HG03280 (cell line): ENCODE results near the gene ASF1B.
A peak's percentile ranks its signal among the peaks of the same experiment; 100 is the strongest.
"Not testable (repeated sequence)": the region's sequence is repeated elsewhere in the genome, so short reads cannot be mapped to it uniquely, and the experiment has no call there.

Source experiments
- ATAC-seq: cut with Tn5 transposase; IDR thresholded peaks from one replicate; pipeline ENCODE4 v1.9.1; 2021; ENCODE audit warnings: mild to moderate bottlenecking, moderate library complexity; ENCODE audit not compliant: unreplicated experiment

Gene ASF1B

DNA sequence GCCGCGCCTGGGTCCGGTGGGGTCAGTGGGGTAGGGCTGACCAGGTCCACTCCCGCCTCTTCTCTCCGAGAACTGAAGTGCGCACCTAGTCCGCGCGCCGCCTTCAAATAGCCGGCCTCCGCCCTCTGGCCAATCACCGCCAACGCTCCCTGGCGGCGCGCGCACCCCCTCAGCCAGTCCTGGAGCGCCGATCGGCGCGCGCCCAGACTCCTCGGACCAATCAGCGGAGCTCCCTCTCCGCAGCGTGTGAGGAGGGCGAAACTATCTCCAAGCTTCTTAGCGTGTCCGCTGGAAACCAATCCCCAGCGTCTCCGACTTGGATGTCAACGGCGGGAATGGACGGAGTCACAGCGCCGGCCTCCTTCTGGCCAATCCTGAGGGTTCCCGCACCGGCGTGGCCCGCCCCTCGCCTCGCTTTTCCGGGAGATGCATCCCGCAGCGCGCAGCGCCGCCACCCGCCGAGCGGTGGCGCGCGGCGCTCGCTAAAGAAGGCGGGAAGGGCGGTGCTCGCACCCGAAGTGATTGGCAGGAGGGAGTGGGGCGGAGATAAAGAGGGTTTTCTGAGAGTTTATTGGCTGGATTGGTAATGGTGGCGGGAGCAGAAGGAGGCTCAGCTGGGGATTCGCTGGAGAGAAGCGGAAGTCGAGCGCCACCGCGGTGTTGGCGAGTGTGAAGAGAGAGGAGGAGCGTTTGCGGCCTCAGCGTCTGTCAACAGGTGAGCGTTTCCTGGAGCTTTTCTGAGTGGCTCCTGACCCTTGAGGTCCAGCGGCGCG, at the start of gene ASF1B:
TSS of gene ASF1B (minus strand) at position 81 of the 773 bp plus-strand sequence. CDS start 133 bp downstream, outside the sequence.
- ATAC-seq = peak; percentile 81

DNA sequence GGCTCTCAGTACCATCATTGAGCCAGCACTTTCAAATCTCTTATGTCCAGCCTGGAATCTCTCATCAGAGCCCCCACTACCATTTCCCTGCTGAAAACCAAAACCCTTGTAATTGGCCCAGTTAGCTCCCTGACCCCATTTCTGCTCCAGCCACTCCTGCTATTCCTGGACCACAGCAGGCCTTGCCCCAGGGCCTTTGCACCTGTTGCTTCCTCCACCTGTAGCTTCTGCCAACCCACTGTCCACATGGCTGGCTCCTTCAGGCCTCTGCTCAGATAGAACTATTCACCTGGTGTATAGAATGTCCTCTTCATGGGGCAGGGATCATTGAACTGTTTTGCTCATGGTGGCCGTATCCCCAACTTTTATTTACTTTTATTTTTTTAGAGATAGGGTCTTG, 49.3 kb upstream of the ASF1B start:
- ATAC-seq = not testable (repeated sequence)

DNA sequence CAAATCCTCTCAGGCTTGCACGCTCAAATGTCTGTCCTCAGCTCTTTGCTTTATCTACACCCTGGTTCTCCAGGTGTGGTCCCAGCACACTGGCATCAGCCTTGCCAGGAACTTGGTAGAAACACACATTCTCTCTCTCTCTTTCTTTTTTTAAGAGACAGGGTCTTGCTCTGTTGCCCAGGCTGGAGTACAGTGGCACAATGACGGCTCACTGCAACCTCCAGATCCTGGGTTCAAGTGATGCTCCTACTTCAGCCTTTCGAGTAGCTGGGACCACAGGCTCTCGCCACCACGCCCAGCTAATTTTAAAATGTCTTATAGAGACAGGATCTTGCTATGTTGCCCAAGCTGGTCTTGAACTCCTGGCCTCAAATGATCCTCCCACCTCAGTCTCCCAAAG, 48.8 kb upstream of the ASF1B start:
- no peak for ATAC-seq

DNA sequence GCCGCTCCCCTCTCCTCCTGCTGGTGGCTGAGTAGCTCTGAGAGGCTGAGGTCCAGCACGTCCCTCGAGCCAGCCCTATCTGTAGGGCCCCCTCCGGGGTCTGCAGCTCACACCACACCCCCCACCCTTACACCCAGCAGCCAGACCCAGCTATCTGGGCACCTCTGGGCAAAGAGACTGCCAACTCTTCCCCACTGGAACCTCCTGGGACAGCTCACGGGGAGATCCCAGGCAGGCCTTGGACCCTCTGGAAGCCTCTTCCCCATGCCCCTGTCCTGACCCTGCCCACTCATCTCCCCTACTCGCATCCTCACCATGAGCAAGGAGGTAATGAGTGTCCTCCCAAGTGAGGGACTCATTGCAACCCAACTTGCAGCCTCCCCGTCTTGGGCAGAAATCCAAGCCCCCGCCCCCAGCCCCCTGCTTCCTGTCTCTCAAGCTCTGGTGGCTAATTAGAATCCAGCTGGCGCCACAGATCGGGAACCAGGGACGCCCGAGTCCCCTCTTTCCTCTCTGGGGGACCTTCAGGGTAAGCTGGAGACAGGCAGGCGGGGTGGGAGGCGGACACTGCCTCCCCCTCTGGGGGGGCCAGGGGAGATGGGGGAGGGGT, 47.5 kb upstream of the ASF1B start:
- ATAC-seq = no peak

DNA sequence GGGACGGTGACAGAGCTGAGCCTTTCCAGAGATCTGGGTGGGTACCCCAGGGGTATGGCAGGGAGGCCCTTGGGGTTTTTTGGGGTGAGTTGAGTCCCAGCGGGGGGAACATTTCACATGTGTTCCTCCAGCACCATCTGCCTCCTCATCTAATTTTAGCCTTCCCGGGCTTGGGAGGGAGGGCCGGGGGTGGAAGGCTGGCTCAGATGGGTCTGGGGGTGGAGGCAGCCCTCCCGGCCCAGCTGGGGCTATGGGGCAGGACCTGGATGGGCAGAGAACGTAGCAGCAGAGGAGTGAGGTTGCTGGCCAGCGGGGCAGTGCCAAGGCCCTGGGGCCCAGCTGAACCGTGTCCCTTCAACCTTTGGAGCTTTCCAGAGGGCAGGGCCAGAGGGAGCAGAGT, 46.1 kb upstream of the ASF1B start:
- no peak for ATAC-seq

DNA sequence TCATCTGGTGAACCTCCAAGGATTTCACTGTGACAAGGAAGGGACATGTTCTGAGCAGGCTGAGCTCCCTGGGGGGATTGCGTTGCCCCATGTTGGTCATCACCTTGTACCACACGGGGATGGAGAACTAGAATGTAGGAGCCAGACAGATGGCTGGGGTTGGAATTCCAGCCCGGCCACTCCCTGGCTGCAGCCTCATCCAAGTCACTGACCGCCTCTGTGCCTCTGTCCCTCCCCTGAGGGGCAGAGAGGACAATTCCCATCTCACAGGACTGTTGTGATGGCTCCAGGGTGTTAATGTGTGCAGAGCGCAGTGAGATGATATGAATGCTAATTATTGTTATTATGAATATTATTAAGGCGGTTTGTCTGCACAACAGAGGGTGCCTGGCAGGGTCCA, 45.5 kb upstream of the ASF1B start:
- ATAC-seq = no peak

DNA sequence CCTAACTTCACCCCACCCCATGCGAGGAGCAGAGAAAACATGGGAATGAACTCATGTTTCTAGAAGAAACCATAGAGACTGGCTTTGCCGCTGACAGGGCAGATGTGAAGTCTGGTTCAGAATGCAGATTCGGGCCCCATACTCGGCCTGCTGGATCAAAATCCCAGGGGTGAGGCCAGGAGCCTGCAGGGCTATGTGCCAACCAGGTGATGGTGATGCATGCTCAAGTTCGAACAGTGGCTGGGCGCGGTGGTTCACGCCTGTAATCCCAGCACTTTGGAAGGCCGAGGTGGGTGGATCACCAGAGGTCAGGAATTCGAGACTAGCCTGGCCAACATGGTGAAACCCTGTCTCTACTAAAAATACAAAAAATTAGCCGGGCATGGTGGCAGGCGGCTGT, 44.8 kb upstream of the ASF1B start:
- not testable (repeated sequence) for ATAC-seq

DNA sequence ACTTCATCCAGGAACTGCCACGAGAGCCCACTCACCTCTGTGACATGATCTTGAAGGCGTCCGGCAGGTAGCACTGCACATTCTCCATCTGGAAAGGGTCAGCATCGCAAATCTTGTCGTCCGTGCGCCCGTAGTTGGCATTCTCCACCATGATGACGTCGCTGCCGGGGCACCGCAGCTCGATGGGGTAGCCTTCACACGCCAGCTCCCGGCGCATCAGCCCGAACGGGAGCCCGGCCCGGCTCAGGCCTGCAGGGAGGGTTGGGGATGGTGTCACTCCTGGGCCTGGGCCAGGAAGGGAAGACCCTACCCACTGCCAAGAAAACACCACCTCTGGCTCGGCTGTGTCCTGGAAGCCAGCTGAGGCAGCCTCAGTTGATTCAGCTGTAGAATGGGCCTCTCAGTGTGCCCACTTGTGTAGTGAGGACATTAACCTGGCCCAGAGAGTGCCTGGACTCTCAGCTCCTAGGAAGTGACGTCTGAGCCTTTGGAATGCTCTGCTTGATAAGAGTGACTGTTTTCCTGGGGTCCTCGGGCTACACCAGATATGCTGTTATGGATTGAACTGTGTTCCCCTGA, 41.2 kb upstream of the ASF1B start:
- no peak for ATAC-seq

DNA sequence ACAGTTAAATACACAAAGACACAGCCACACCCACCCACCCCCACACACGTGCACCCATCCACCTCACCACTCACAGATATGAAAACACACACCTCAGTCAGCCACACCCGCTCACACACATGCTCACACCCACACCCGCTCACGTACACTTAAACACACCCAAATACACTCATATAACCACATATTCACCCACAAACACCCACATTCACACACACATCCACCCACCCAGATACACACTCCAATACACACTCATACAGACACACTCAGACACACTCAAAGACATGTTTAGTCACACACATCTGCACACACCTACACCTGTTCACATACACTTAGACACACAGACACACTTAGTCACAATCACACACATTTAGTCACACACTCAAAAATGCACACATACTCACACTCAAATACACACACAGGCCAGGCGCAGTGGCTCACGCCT, 39.0 kb upstream of the ASF1B start:
- ATAC-seq = no peak

DNA sequence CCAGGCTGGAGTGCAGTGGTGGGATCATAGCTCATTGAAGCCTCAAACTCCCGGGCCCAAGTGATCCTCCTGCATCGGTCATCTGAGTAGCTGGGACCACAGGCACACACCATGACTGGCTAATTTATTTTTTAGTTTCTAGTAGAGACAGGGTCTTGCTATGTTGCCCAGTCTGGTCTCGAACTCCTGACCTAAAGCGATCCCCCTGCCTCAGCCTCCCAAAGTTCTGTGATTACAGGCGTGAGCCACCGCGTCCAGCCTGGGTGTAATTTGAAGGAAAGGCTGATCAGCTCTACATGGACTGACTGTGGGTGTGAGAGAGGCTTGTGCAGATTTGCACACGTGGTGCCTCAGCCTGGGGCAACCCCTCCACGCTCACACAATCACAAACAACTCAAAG, 38.5 kb upstream of the ASF1B start:
- ATAC-seq = no peak

DNA sequence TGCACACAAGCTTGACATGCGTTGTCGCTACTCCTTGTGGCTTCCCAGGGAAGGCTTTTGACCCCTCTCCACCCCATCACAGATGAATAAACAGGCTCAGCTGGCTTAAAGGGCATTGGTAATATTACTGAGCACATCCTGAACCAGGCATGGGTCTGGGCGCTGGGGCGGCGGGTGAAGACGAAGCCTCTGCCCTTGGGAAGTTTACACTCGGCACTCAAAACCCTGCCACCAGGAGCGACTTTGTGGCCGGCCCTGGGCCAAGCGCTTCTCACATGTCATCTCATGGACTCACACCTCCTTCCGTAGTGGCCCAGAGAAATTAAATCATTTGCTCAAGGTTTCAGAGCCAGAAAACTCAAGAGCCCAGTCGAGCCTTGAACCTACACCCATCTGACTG, 32.6 kb upstream of the ASF1B start:
- ATAC-seq = no peak

DNA sequence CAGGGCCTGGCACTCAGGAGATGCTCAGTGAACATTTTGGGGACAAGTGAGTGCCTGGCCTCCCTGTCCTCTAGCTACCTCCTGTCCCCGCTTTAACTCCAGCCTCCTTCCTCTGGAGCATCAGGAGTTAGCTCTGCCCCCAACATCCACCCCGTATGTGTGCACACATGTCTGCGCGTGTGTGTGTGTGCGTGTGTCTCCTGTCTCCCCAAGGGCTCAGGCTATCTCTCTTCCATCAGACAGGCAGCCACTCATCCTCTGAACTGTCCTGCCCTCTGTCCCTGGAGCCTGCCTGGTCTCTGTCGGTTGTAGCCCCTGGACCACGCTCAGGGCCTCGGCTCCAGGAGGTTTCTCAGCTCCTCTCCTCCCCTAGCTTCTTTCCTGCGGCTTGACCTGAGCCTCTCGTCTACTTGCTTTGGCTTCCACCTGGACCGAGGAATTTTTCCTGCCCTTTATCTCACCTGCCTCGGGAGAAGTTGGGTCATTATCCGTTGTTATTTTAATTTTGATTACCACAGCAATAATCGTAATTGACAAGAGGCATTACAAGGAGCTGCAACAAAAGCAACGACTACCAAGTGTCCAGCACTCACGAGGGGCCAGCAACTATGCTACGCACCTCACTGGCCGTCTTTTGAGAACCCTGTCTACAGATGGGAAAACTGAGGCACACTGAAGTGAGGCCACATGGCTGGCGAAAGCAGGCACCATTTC, 32.0 kb upstream of the ASF1B start:
- ATAC-seq = no peak

DNA sequence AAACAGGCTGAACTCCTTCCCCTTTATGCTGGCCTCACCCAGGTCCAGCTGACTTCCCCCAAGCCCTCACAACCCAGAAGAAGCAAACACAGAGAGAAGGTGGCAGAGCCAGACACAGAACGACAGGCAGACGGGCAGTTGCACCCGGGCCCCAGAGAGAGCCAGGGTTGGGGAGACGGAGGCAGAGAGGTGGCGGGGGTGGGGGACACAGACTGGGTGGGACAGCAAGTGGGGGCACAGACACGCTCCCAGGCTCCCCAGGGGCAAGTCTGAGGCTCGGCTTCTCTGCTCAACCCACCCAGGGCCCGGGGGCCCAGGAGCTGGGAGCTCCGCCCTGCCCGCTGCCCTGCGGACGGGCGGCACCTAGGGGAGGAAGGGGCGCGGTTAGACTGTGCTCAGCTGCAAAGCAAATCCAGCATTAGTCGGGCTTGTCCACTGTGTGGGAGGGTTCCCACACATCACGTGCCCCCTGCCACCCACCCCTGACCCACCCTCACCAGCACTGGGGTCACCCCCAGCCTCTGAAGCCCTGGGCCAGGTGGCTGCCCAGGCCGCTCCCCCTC, 31.3 kb upstream of the ASF1B start:
- no peak for ATAC-seq

DNA sequence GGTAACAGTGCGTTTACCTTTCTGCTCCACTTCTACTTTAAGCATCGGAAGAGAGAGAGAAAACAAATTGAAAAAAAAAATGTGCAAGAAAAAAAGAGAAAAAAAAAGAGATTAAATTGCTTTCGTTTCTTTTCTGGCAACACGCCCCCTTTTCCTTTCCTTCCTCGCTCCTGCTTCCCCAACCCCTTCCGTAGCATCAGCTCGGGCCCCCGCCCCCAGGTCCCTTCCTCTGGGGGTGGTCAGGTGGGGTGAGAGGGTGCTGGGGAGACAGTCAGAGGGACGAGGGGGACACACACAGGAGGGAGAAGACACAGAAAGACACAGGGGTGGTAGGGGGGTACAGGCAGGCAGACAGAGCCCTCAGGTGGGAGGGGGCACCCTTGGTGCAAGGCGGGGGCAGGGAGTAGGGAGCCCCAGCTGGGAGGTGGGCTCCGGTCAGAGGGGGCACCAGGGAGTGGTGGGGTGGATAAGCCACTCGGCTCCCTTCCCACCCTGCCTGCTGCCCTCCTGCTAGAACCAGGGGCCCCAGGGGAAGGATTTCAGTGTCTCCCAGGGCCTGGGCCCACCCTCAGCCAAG, 30.7 kb upstream of the ASF1B start:
- ATAC-seq = no peak

DNA sequence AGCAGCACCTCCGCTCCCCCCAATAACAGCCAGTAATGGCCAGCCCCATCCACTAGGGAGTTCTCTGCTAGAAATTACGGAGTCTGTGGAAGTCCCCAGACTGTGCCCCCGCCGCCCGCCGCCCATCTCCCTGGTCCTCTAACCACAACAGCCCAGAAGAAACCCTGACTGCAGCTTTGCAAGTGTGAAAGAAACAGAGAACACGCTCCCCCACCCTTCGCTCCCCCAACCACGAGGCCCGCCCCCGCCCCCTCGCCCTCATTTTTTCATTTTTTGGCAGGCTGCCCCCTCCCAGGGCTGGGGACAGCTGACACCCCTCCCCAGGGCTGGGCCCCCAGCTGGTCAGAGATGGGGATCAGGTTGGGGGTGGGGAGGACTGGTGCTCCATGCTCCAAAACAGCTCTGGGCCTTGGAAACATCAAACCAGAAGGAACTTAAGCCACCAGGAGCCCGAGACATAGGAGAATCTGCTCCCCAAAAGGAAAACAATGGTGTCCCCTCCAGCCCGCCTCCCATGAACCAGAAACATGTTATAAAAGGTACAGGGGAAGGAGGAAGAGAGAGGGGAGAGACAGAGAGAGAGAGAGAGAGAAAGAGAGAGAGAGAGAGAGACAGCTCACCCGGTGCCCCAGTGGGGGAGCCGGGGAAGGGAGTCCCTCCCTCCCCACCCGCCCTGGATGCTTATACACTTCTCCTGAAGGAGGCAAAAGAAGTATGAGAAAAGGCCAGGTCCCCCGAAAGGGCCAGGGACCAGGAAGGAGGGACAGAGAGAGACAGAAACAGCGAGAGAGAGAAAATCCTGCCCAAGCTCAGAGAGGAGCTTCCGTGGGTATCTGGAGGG, 29.8 kb upstream of the ASF1B start:
- no peak for ATAC-seq

DNA sequence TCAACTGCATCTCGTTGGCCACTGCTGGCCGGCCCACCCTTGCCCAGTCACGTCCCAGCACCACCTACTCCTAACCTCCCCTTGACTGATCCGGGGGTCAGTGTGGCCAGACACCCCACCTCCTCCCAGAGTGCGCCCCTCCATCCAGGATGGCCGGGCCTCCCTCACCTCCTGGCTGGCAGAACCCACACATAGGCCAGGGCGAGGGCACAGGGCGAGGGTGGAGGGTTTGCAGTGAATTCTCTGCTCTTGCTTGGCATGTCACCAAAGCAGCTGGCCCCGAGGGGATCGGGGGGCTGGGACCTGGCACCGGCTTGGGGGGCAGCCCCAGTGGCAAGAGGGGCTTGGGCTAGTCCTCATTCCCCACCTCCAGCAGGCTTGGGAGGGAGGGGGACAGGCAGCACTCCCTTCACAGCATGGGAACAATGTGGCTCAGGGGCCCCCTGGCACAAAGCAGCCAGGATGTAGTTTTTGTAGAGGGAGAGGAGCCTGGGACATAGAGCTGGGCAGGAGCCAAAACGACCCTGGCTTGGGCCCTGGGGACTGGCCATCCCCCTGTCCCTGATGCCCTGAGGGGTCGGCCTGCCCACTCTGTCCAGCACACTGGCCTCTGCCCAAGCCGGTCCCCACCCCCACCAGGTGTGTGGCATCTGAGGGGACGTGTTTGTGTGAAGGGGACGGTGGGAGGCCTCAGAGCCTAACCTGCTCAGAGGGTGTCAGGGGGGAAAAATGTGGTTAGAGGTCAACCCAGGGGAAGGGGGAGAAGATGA, 28.5 kb upstream of the ASF1B start:
- no peak for ATAC-seq

DNA sequence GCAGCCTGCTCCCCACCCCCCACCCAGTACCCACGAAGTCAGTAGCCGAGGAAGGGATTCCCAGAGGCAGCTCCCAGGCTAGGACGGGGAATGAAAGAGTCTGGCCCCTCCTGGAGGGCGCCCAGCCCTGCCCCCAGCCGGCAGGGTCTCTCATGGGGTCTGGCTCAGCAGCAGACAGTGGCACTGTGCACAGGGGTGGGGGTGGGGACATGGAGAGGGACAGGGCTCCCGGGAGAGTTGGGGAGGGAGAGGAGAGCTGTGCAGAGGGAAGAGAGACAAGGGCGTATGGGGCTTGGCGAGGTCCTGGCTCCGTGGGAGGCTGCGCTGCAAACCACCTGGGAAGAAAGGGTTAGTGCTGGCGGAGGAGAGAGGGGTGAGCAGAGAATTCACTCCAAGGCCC, 27.7 kb upstream of the ASF1B start:
- no peak for ATAC-seq

DNA sequence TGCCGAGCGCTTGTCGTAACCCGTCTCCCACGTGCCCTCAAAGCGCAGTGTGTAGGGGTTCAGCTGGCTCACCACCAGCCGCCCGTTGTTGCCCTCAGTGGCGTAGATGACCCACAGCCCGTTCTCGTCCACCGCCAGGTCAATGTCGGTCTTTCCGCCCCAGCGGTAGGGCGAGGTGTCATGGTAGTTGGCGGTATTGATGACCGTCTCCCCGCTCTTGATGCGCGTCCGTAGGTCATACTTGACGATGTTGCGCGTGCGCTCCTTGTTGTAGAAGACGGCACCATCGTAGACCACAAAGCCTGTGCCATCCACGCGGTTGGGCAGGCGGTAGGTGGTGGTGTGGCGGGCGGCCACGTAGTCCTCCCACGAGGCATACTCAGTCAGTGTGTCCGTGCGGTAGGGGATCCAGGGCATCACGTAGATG, 26.5 kb upstream of the ASF1B start:
- ATAC-seq = no peak

DNA sequence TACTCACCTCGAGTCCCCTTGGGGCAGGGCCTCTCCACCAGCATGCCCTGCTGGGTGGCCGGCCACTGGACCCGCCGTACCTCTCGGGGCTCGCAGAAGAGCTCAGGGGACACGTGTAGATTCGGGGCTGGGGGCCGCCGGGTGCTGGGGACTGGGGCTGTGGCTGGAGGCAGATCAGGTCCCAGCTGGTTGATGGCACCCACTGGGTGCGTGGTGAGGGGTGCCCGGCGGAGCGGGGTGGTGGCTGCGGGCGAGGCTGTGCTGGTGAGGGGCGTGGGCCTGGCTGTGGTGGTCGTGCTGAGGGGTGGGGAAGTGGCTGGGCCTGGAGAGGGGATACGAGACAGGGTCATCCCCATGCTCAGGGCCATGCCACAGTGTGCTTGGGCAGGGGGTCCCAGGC, 24.9 kb upstream of the ASF1B start:
- ATAC-seq = no peak
